ENCODE data around the gene CCDC134.
"Not testable (repeated sequence)": the region's sequence is repeated elsewhere in the genome, so short reads cannot be mapped to it uniquely, and the experiment has no call there.

The CCDC134 gene

DNA sequence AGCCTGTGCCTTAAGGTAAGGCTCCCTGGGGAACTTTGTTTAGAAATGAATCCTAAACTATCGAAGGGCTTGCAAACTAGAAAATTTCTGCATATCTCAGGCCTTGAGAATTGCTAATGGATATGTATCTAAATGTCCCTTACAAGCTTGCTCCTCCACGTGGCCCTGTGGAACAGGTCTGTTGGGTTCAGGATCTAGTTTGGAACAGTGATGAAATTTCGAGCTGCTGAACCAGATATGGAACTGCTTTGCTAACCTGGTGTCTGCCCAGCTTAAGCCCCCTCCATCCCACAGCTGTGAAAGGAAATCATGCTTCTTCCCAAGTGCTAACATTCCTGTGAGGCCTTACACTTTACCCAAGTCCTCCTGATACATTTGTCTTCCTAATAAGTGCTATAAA lies 44.0 kb downstream of the CCDC134 start:
- no peak for DNase-seq (ENCODE audit: low read depth)

DNA sequence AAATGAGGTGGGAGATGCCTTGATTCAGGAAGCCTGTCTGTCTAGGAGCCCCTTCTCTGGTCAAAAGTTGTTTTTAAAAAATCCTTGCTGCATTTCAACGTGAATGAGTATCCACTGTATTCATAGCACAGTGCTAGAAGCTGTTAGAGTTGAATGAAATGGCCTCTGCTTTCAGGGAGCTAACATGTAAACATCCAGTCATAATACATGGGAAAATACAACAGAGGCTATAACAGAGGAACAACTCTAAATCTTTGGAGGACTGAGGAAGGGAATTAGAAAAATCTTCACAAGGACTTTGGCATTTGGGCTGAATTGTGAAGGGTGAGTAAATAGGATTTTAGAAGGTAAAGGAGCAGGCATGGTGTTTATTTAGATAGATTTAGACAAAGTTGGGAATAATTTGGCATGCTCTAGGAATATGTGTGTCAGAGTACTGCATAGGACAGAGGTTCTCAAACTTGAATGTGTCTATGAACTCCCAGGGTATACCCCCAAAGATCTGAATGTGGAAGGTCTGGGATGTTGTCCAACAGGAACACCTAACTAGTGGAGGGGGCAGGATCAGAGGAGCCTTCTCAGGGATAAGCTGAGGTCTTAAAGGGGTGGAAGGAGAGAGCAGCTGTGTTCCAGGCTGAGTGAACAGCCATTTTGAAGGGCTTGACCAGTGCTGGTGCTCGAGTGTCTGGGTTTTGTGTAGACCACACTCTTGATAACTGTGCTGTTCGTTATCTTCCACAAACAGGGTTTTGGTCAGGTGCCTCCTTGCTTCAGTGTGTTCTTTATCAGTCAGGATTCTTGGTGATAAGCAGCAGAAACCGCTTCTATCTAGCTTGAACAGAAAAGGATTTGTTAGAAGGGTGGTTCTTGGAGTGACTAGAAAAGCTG lies 45.1 kb downstream of the CCDC134 start:
- no peak for DNase-seq (ENCODE audit: low read depth)

DNA sequence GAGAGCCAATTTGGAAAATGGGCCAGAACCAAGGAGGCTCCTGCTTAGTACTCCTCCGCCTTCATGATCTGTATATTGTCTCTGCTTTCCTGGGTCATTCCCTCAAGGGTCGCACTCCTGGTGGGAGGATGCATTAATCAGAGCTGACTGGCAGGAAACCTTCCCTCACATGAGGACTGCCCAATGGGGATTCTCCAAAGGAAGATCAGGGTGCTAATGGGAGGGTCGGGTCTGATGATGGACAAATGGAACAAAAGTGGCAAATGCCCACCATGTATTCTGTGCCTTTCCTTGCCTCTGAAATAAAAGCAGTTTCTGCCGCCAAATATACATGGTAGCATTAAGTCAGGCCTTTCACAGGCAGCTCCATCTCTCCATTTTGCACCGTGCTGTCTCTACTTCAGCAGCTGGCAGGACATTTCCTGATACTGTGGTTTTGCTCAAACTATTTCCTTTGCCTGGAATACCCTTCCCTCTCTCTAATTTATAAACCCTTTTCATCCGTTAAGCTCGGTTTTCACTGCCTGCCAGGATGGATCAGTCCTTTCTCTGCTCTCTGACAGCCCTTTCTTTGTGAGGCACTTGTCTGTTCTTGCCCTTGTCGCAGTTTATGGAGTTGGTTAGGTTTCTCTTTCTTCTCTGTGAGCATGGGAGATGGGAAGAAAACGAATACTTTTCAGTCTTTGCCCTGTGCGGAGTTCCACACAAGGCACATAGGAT lies 45.9 kb downstream of the CCDC134 start:
- DNase-seq (ENCODE audit: low read depth), result no peak

DNA sequence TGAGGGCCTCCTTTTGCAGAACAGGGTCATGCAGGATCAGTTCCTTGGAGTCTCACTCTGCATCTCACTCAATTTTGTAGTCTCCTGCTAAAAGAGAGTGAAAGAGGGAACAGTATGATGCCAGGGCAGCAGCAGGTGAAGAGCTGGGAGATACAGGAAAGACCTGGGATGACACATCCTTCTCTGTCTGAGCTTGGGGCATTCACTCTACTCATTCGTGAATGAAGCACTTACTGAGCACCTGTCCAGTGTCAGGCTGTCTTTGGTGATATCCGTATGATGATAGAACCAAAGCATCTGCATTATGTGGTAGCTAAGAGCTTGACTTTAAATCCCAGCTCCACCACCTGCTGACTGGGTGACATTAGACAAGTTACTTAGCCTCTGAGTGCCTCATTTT lies 46.8 kb downstream of the CCDC134 start:
- DNase-seq (ENCODE audit: low read depth), result no peak

DNA sequence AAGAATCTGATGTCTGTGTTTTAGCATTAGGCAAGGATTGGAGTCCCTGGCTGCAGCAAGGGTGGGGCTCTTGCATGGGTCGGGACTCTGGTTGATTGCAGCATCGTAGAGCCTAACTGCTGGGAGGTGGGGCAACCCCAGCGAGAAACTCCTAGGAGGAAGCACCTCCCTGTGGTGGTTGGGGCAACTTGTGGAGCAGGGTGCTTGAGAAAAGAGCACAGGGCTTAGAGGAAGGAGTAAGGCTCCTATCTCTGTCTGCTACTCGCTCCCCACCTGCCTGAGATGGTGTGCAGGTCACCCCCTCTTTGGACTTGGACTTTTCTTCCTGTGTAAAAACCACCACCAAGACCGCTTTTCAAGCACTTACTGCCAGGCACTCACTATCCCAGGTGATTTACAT lies 48.0 kb downstream of the CCDC134 start:
- DNase-seq (ENCODE audit: low read depth), result no peak

DNA sequence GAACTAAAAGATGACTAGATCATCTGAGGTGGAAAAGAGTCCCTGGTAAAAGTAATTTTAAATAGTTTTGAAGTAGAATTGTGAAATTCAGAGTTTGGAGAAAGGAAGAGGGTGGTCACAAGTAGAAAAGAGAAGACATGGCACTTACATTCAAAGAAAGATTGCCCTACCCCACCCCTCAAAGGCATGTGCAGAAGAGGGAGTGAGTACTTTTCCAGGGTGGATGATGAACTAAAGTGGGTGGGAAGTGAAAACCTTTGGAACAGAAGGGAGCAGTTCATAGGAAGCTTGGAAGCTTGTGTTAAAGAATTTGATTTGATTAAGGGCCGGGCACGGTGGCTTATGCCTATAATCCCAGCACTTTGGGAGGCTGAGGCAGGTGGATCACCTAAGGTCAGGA lies 56.0 kb downstream of the CCDC134 start:
- DNase-seq (ENCODE audit: low read depth), result no peak

DNA sequence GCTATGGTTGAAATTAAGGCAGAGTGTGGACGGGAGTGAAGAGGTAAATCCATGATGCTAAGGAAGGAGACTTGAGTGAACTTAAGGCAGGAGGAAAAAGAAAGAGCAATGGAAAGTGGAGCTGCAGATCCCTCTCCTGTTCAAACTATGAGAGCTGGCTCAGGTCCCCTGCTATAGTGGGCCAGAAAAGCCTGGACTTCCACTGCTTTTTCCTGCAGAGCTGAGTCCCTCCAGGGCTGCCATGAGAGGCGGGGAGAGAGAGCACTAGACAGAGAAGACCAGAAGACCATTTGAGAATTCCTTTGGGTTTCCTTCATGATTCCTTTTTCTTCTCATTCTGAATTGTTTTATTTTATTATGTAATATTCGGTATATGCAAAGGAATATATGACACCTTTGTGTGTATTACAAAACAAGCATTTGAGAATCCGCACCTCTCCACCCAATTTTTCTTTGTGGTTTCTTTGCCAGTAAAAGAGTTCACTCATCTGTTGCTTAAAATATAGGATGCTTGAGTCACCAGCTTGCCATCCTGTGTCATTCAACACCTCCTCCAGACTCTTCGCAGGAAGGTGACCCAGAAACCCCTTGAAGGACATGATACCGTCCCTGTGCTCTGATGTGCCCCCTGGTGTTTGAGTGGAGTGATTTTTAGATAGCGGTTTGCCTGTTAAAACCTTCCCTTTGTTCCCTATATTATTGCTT lies 56.8 kb downstream of the CCDC134 start:
- DNase-seq (ENCODE audit: low read depth), result peak; percentile 29

DNA sequence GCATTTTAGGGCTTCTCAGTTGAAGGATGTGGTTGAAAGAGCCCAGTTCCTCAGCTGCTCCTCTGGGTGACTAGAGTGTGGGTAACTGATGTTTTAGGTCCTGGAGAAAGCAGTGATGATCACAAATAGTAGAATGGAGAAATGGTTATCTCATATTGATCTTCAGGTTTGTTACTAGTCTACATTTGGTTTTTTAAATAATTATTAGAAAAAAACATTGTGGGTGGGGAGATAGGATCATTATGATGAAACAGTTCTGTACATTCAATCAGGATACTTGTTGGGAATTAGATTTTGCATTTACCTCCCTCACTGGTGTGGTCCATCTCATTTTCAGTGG lies 57.4 kb downstream of the CCDC134 start:
- no peak for DNase-seq (ENCODE audit: low read depth)

DNA sequence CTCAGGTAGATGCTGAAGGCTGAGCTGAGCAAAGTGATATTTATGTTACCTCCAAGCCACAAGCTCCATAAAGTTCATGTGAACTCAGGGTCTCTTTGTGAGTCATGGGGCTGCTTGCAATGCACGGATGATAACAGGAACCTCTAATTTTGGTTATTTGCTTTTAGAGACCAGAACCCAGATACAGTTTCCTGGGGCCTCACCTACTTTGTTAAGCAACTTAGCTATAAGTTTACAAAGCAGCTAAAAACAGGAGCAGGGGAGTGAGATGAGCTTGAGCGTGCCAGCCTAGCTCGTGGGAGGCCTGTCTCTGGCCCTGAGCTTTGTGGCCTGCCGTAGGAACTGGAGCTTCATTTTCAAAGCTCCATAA lies 61.7 kb downstream of the CCDC134 start:
- DNase-seq (ENCODE audit: low read depth), result peak; percentile 27

DNA sequence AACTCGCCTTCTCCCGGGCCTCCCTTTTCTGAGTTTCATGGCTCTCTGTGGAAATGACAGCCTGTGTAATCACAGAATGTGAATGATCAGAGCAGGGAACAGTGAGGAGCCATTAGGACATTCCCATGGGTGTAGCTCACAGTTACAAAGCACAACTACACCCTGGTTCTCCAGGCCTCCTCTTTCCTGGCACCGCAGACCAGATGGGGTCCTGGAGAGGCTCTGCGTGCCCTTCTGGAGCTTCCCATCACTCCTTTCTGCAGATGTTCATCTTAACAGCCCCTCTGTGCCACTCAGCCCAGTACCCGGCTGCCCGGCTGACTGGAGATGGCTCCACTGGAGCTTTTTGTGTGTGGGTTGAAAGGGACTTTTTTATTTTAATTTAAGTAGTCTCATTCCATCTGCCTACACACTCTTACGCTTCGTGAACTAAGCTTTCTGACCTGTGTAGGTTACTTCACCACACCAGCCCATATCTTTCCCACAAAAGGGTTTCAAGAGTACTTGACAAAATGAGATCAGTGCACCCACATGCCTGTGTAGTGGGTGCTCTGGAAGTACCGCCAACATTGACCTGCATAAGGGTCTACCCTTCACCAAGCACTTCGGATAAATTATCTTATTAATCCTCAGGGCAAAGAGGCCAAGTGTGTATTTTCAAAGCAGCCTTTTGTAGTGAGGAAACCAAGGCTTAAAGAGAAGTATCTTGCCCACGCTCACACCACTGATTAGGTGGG lies 62.2 kb downstream of the CCDC134 start:
- no peak for DNase-seq (ENCODE audit: low read depth)

DNA sequence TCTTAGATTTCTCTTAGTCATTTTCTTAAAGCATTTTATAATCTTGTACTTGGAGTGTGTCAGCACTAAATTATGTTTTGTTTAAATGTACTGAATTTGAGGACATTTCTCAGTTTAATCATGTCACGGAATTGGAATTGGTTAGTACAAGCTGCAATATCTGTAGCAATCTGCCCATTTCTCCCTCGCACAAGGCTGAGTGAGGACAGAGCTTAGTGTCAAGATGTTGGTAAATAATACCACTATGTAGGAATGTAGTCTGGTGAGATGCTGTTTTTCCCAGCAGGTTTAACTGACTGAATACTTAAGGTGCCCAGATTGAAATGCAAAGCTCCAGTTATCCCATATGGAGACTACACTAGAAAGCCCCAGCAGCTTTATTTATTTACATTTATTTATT lies 63.0 kb downstream of the CCDC134 start:
- DNase-seq (ENCODE audit: low read depth), result no peak

DNA sequence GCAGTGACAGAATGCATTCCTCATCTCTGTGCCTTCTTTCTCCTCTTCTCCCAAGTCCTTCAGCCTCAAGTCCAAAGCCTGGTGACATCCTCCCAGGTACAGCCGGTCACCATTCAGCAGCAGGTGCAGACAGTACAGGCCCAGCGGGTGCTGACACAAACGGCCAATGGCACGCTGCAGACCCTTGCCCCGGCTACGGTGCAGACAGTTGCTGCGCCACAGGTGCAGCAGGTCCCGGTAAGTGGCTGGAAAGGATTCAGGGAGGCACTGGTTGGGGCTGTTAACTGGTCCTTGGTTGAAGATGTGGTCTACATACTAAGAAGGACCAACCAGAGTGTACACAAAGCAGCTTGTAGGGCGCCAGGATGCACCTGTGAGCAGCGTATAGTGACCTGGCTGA lies 68.1 kb downstream of the CCDC134 start:
- DNase-seq (ENCODE audit: low read depth), result no peak

DNA sequence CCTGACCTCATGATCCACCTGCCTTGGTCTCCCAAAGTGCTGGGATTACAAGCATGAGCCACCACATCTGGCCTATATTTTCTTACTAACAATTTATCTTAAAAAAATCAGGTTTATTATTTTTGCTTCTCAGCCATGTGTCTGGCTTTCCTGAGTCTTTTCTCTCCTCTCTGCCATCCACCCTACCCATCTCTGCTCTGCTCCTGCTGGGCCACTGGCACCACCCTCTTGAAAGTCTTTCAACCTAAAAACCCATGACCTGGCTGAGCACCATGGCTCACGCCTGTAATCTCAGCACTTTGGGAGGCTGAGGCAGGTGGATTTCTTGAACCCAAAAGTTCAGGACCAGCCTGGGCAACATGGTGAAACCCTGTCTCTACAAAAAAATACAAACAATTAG lies 69.6 kb downstream of the CCDC134 start:
- DNase-seq (ENCODE audit: low read depth), result not testable (repeated sequence)

DNA sequence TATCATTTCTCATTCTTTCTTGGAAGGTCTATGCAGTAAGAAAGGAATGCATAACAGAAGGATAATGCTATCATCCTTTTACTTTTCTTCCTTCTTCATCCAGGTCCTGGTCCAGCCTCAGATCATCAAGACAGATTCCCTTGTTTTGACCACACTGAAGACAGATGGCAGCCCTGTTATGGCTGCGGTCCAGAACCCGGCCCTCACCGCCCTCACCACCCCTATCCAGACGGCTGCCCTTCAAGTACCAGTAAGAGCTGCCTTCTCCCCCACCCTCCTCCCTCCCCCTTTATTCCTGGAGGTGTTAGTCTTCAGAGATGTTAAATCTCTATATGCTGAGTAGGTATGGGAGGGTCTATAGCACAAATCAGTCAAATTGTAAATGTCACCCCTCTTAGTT lies 70.3 kb downstream of the CCDC134 start:
- DNase-seq (ENCODE audit: low read depth), result no peak

DNA sequence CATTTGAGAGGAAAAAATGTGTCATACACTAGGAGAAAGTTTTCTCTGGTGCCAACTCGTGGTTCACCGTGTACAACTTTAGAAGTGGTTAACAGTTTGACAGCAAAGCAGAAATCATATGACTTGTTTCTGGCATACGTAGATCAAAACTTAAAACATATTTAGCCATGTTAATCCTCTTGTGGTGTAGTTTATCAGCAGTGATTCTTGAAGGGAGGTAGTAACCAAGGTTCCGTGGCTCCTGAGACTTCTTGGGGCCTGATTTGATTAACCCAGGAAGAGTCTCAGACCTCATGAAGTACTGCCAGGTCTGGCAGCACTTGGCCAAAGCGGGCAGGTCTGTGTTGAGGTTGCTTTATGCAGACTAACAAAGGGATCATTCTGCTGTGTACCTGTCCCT lies 72.9 kb downstream of the CCDC134 start:
- DNase-seq (ENCODE audit: low read depth), result no peak

DNA sequence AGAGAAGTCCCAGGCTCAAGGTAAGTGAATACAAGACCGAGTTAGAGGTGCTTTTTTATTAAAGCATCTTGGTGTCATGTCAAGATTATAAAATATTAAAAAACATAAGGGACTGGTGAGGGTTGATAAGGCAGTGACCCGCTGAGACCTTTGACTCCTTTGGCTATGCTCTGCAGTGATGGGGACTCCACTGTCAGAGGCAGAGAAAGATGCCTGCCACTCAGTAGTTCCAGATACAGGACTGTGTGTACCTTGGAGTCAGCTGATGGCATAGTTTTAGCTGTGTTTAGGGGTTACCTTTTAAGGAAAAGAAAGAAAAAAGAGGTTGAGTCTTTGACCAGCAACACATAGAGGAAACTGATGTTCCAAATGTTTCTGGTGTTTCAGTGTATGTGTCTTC lies 73.6 kb downstream of the CCDC134 start:
- no peak for DNase-seq (ENCODE audit: low read depth)

DNA sequence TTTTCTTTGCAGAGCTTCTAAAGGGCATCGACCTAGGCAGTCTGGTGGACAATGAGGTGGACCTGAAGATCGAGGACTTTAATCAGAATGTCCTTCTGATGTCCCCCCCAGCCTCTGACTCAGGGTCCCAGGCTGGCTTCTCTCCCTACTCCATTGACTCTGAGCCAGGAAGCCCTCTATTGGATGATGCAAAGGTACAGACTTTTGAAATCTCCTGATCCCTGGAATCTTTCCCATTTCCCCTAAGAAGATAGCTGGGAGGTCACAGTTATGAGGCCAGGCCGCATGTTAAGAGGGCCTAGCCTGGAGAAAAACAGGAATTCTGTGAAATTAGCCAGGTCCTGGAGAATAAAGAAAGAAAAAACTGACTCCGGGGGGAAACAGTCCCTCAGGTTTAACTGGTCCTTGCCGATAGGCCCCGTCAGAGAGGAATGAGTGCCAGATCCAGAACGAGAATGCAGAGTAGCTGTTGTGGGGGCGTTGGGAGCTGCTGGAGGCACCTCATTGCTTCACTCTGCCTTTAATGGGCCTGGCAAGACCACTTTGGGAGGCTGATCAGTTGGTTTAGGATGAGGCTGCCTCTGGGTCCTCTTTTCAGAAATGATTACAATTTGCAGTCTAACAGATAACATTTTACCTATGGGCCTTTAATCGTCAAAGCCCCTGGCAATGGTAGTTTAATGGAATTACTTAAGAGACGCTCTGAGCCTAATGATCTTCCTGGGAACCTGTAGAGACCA lies 75.2 kb downstream of the CCDC134 start:
- DNase-seq (ENCODE audit: low read depth), result no peak

Data from fibroblast of gingiva (primary cell).